ENCODE measurements around the gene IFNGR2. TPM values are rescaled to one million over a fixed set of nuclear protein-coding genes. Genes with fewer than 3 reads are reported as not detected.

Gene IFNGR2
- total RNA-seq, 2 experiments from 2014 or later = 16.4 to 18.9 TPM

Other genes starting within 250 kb of the IFNGR2 start
- 10 to 100 TPM; 26.6 to 29.8 TPM for gene IFNAR2, start 173.5 kb upstream of the IFNGR2 start, total RNA-seq
- gene IL10RB, start 137.0 kb upstream of the IFNGR2 start, total RNA-seq = 10 to 100 TPM; 22.8 to 25.0 TPM
- gene IFNAR1, start 78.4 kb upstream of the IFNGR2 start, total RNA-seq = 10 to 100 TPM; 21.8 to 29.6 TPM
- 10 to 100 TPM; 13.6 to 15.2 TPM for gene TMEM50B, start 76.6 kb downstream of the IFNGR2 start, total RNA-seq
- gene DNAJC28, start 88.3 kb downstream of the IFNGR2 start, total RNA-seq = under 1 TPM; 0.37 to 0.43 TPM
- 100 to 1,000 TPM; 223 to 231 TPM for gene GART, start 138.7 kb downstream of the IFNGR2 start, total RNA-seq
- 100 to 1,000 TPM; 299 to 380 TPM for gene SON, start 139.6 kb downstream of the IFNGR2 start, total RNA-seq
- gene DONSON, start 185.3 kb downstream of the IFNGR2 start, total RNA-seq = 10 to 100 TPM; 39.5 to 41.8 TPM
- 10 to 100 TPM; 31.4 to 35.2 TPM for gene CRYZL1, start 238.3 kb downstream of the IFNGR2 start, total RNA-seq
- 1 to 10 TPM; 5.7 to 7.3 TPM for gene ITSN1, start 239.1 kb downstream of the IFNGR2 start, total RNA-seq

All from activated CD4-positive, alpha-beta T cell treated with anti-CD3 and anti-CD28 coated beads for 36 hours (primary cell).